PFSK-1 (cell line): ENCODE measurements around the gene LDB3.

Experiments used
- POLR2AphosphoS5 ChIP-seq: IDR thresholded peaks from 2 replicates; pipeline ENCODE4 v1.6.1; 2012; ENCODE audit warnings: low read depth, mild to moderate bottlenecking, control low read depth, low read length, moderate library complexity
- SIN3A ChIP-seq: IDR thresholded peaks from 2 replicates; pipeline ENCODE4 v1.6.1; 2012; ENCODE audit warnings: mild to moderate bottlenecking, low read length, moderate library complexity, borderline replicate concordance; ENCODE audit not compliant: insufficient read depth
- TAF1 ChIP-seq: IDR thresholded peaks from 2 replicates; pipeline ENCODE4 v1.6.1; 2012; ENCODE audit warnings: low read length, control low read depth, borderline replicate concordance; ENCODE audit not compliant: insufficient read depth

GRCh38 chr10:86635402-86635801 is 32.9 kb upstream of the LDB3 start:
- TF ChIP-seq SIN3A, result no peak
- TF ChIP-seq TAF1, result no peak
- no peak for TF ChIP-seq POLR2AphosphoS5
